ENCODE results near the gene UBE4A.

DNA sequence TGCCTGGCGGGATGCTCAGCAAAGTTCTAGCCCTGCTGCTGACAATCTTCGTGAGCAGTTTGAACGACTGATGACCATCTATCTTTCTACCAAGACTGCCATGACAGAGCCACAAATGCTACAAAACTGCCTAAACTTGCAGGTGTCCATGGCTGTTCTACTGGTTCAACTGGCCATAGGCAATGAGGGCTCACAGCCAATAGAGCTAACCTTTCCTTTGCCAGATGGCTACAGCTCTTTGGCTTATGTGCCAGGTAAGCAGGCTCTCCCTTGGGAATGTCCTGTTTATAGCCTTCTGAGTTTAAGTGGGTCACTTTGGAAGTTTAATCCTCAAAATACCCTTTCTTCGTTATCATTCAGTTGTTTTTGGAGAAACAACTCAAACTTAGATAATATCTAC, 20.1 kb downstream of the UBE4A start:
- no peak for TF ChIP-seq EZH2 (IDR thresholded peaks at IDR 0.05; ENCODE audit: borderline replicate concordance, low read depth, low read length, severe bottlenecking)
- no peak for TF ChIP-seq CTCF (IDR thresholded peaks at IDR 0.05; ENCODE audit: borderline replicate concordance, extremely low read depth, low read length, poor library complexity, severe bottlenecking)

Measured in DND-41 (cell line).